Activated CD8-positive, alpha-beta memory T cell treated with anti-CD3 and anti-CD28 coated beads, Interleukin-2, amount 50 U/mL, for 48 hours (primary cell): ENCODE results near the gene NRIP3.
A peak's percentile ranks its signal among the peaks of the same experiment; 100 is the strongest.
"Not testable (repeated sequence)": the region's sequence is repeated elsewhere in the genome, so short reads cannot be mapped to it uniquely, and the experiment has no call there.

Experiments used
- DNase-seq: peaks from one replicate; pipeline ENCODE4 v3.0.0-alpha.2; 2020

Gene NRIP3

GRCh38 chr11:9015677-9016076 lies 11.9 kb upstream of the NRIP3 start:
- DNase-seq, result peak; percentile 63

- no peak for DNase-seq
These were observed 11.0 kb upstream of the NRIP3 start for GRCh38 chr11:9014826-9015225.

- no peak for DNase-seq
These were observed 9.6 kb upstream of the NRIP3 start for GRCh38 chr11:9013373-9013772.

- not testable (repeated sequence) for DNase-seq
These were observed 5.7 kb upstream of the NRIP3 start for GRCh38 chr11:9009538-9009937.

- DNase-seq, result no peak
These were observed 4.9 kb upstream of the NRIP3 start for GRCh38 chr11:9008661-9009060.

- DNase-seq, result no peak
These were observed 4.3 kb upstream of the NRIP3 start for GRCh38 chr11:9008011-9008550.

GRCh38 chr11:9005087-9005486 lies 1.3 kb upstream of the NRIP3 start:
- DNase-seq, result no peak

- peak; percentile 65 for DNase-seq
These were observed 554 bp upstream of the NRIP3 start for GRCh38 chr11:9004183-9004926.

- no peak for DNase-seq
These were observed 755 bp downstream of the NRIP3 start for GRCh38 chr11:9002920-9003572.

GRCh38 chr11:9001736-9002135 lies 2.1 kb downstream of the NRIP3 start:
- peak; percentile 58 for DNase-seq

- no peak for DNase-seq
These were observed 5.8 kb downstream of the NRIP3 start for GRCh38 chr11:8998017-8998416.

GRCh38 chr11:8997451-8997850 lies 6.3 kb downstream of the NRIP3 start:
- DNase-seq, result no peak

GRCh38 chr11:8989453-8989852 lies 14.3 kb downstream of the NRIP3 start:
- DNase-seq, result no peak

GRCh38 chr11:8988329-8989234 lies 15.2 kb downstream of the NRIP3 start:
- no peak for DNase-seq

- DNase-seq, result no peak
These were observed 16.4 kb downstream of the NRIP3 start for GRCh38 chr11:8987446-8987845.

GRCh38 chr11:8986772-8987171 lies 17.0 kb downstream of the NRIP3 start:
- DNase-seq, result not testable (repeated sequence)

- no peak for DNase-seq
These were observed 18.3 kb downstream of the NRIP3 start for GRCh38 chr11:8985462-8985861.

- no peak for DNase-seq
These were observed 20.2 kb downstream of the NRIP3 start for GRCh38 chr11:8983552-8983951.

- DNase-seq, result no peak
These were observed 23.3 kb downstream of the NRIP3 start for GRCh38 chr11:8980485-8980884.

GRCh38 chr11:8979365-8979764 lies 24.4 kb downstream of the NRIP3 start:
- not testable (repeated sequence) for DNase-seq

GRCh38 chr11:8973121-8973520 lies 30.7 kb downstream of the NRIP3 start:
- DNase-seq, result no peak

- no peak for DNase-seq
These were observed 31.9 kb downstream of the NRIP3 start for GRCh38 chr11:8971924-8972316.

GRCh38 chr11:8971196-8971923 lies 32.4 kb downstream of the NRIP3 start:
- DNase-seq, result no peak
